Fibroblast of villous mesenchyme (primary cell): Measurements from ENCODE around the gene EXOC6. TPM values are rescaled to one million over a fixed set of nuclear protein-coding genes. Genes with fewer than 3 reads are reported as not detected.
"Not testable (repeated sequence)": the region's sequence is repeated elsewhere in the genome, so short reads cannot be mapped to it uniquely, and the experiment has no call there.

ENCODE experiments used
- DNase-seq: peaks from one replicate; pipeline ENCODE4 v3.0.0-alpha.2; 2010; ENCODE audit warnings: low read depth
- H3K4me3 ChIP-seq: 2 replicates; pipeline ENCODE4 v1.5.1; 2011; ENCODE audit warnings: low read depth, mild to moderate bottlenecking, low read length
- total RNA-seq: library from RNA; depleted of rRNA; stranded (reverse); fragments of >200 nt; gene quantifications from 2 replicates; pipeline ENCODE4 v1.2.3, GENCODE V29; 2012
- TF ChIP-seq, protein P1 (sequence below): IDR thresholded peaks from 2 replicates; pipeline ENCODE4 v1.5.1; 2012; ENCODE audit warnings: low read depth, mild to moderate bottlenecking, low read length; ENCODE audit not compliant: insufficient read depth

The EXOC6 gene
- total RNA-seq, 1 donor = 7.8 TPM

DNA sequence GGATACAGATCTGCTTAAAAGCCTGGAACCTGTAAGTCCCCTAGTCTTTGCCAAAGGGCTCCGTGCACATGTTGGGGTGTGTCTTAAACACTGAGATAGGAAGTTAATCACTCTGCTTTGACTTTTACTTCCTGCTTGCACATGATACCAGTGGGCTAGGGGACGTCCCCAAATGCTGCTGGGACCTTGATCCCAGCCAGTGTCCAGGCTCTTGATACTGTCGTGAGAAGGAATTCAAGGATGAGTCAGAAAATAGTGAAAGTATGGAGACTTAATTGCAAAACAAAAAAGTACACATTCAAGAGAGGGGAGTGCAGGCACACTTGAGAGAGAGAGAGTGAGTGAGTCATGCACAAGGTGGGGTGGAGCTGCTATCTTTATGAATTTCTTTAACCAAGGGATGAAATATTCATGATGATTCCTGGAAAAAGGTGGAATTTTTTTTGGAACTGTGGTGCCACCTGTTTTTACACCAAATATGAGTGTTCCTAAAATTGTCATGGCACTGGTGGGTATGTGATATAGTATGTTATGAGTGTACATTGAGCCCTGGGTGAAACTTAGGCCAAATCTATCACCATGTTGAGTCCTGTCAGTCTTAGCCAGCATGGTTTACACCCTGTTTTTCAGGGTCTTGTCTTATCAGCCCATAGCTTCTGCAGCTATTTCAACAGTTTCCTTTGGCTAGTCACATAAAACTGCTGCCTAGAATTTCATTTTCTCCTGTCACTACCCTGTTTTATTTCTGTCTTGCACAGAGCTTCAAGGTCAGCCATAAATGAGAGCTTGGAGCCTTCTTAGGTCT is 123.9 kb downstream of the EXOC6 start:
- H3K4me3 ChIP-seq = peak overlapping the region; percentile 26
- DNase-seq = peak; percentile 86
- TF ChIP-seq, protein P1, sequence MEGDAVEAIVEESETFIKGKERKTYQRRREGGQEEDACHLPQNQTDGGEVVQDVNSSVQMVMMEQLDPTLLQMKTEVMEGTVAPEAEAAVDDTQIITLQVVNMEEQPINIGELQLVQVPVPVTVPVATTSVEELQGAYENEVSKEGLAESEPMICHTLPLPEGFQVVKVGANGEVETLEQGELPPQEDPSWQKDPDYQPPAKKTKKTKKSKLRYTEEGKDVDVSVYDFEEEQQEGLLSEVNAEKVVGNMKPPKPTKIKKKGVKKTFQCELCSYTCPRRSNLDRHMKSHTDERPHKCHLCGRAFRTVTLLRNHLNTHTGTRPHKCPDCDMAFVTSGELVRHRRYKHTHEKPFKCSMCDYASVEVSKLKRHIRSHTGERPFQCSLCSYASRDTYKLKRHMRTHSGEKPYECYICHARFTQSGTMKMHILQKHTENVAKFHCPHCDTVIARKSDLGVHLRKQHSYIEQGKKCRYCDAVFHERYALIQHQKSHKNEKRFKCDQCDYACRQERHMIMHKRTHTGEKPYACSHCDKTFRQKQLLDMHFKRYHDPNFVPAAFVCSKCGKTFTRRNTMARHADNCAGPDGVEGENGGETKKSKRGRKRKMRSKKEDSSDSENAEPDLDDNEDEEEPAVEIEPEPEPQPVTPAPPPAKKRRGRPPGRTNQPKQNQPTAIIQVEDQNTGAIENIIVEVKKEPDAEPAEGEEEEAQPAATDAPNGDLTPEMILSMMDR = no peak

DNA sequence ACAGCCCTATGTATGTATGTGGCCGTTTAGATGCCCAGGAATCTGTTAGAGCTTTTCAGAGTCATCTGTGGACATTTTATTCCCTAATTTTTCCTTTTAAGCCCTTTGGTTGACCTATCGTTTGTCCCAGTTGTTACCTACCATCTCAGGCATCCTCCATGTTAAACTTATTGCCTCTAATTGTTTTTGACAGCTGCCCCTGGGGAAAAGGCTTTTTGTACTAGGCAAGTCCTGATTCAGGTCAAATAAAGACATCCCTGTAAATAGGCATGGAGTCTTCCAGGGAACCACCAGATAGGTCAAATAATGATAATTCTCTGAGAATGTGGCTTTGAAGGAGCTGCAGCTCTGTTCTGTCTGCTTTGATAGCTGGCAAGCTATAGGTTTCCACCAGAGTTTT is 124.6 kb downstream of the EXOC6 start:
- H3K4me3 ChIP-seq = no peak overlapping the region
- TF ChIP-seq, protein P1 = no peak
- DNase-seq = no peak

- not testable (repeated sequence) for DNase-seq, H3K4me3 ChIP-seq
Observed at GRCh38 chr10:92976278-92976677, 128.0 kb downstream of the EXOC6 start.

DNA sequence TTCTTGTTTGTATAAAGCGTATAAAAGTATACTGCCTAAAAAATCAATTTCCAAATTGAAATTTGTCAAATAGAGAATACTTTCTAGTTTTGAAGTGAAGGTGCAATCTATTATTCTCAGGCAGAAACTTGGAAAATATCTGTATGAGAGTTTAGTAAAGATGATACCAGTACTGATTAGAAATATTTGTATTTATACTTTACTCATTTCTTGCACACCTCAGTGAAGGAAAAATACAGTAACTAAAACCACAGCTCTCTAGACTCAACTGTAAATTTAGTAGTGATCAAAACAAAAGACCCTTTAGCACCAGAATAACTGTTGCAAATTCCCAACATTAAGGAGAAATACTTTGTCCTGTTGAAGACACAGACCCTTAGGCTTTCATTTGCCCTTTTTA is 140.9 kb downstream of the EXOC6 start:
- no peak for DNase-seq
- no peak overlapping the region for H3K4me3 ChIP-seq
- TF ChIP-seq, protein P1 = no peak

GRCh38 chr10:92990615-92991014 is 142.3 kb downstream of the EXOC6 start:
- no peak overlapping the region for H3K4me3 ChIP-seq
- peak; percentile 33 for DNase-seq
- TF ChIP-seq, protein P1 = no peak

DNA sequence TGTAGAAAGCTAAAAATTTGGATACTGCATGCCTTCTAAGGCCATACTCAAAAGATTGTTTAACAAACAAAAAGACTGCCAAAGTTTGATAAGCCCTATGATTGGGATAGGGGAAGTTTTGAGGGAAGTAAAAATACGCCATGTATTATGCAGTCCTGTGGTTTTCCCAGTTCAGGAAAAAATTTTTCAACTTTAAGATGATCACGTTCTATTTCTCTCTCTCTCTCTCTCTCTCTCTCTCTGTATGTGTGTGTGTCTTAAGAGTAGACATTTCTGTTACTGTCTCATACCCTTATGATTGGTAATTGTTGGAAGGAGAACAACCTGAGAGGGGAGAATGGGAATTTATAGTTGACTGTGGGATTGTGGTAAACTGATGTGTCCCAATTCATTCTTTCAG is 143.2 kb downstream of the EXOC6 start:
- DNase-seq = no peak
- no peak overlapping the region for H3K4me3 ChIP-seq
- TF ChIP-seq, protein P1 = no peak

- no peak for DNase-seq
- no peak overlapping the region for H3K4me3 ChIP-seq
- TF ChIP-seq, protein P1 = no peak
Observed at GRCh38 chr10:92993699-92994272, 145.5 kb downstream of the EXOC6 start.
